Stimulated activated CD4-positive, alpha-beta T cell treated with anti-CD3 and anti-CD28 coated beads, Interleukin-15, amount 100 ng/mL, for 24 hours (primary cell): ENCODE data around the gene TLE2.

Experiments
- DNase-seq: peaks from one replicate; pipeline ENCODE4 v3.0.0-alpha.2; 2020

Gene TLE2

GRCh38 chr19:3036119-3036976 is 7.3 kb upstream of the TLE2 start:
- peak; percentile 90 for DNase-seq

GRCh38 chr19:3035542-3036118 is 6.5 kb upstream of the TLE2 start:
- DNase-seq, result peak; percentile 96

GRCh38 chr19:3034656-3035541 is 5.8 kb upstream of the TLE2 start:
- peak; percentile 74 for DNase-seq

- no peak for DNase-seq
Observed at GRCh38 chr19:3034406-3034655, 5.3 kb upstream of the TLE2 start.

GRCh38 chr19:3033595-3034405 is 4.7 kb upstream of the TLE2 start:
- no peak for DNase-seq

- no peak for DNase-seq
Observed at GRCh38 chr19:3031607-3031867, 2.5 kb upstream of the TLE2 start.

GRCh38 chr19:3028305-3029064 is 595 bp downstream of the TLE2 start:
- no peak for DNase-seq

GRCh38 chr19:3027981-3028304 is 1.1 kb downstream of the TLE2 start:
- DNase-seq, result no peak

GRCh38 chr19:3027292-3027691 is 1.8 kb downstream of the TLE2 start:
- DNase-seq, result no peak

GRCh38 chr19:3026768-3027167 is 2.3 kb downstream of the TLE2 start:
- DNase-seq, result no peak

GRCh38 chr19:3025549-3025886 is 3.6 kb downstream of the TLE2 start:
- no peak for DNase-seq

- DNase-seq, result no peak
Observed at GRCh38 chr19:3024870-3025548, 4.1 kb downstream of the TLE2 start.

GRCh38 chr19:3024509-3024869 is 4.6 kb downstream of the TLE2 start:
- DNase-seq, result peak; percentile 36

GRCh38 chr19:3020321-3020960 is 8.6 kb downstream of the TLE2 start:
- DNase-seq, result no peak

- no peak for DNase-seq
Observed at GRCh38 chr19:3019211-3019854, 9.7 kb downstream of the TLE2 start.

- DNase-seq, result no peak
Observed at GRCh38 chr19:3017923-3018322, 11.2 kb downstream of the TLE2 start.

GRCh38 chr19:3015126-3016057 is 13.7 kb downstream of the TLE2 start:
- DNase-seq, result no peak

GRCh38 chr19:3014135-3014534 is 14.9 kb downstream of the TLE2 start:
- DNase-seq, result no peak

- no peak for DNase-seq
Observed at GRCh38 chr19:3013263-3013725, 15.8 kb downstream of the TLE2 start.
